Body of pancreas (tissue), 4 donors: ENCODE measurements around the gene RRP15.

Experiments used
- CTCF ChIP-seq, 7 experiments: fragments of 450-650 bp in 4 of 7; fragments of 200-600 bp in 3 of 7; sonication (generic) in 3 of 7; IDR thresholded peaks; one replicate each; pipeline ENCODE4 v1.5.1; 2016 to 2019; ENCODE audit warnings: antibody characterized with exemption in 7 of 7
- POLR2A ChIP-seq, 3 donors: fragments of 450-650 bp; IDR thresholded peaks; one replicate each; pipeline ENCODE4 v1.6.1; 2016; ENCODE audit warnings: antibody characterized with exemption in 3 of 3, mild to moderate bottlenecking in 2 of 3

- TF ChIP-seq CTCF (IDR thresholded peaks at IDR 0.05) (no peak), POLR2A (IDR thresholded peaks at IDR 0.05) (no peak)
These were observed 82.0 kb downstream of the RRP15 start for GRCh38 chr1:218367118-218367517.
